H4 (cell line): ENCODE data around the gene DENND6B. TPM values are rescaled to one million over a fixed set of nuclear protein-coding genes. Genes with fewer than 3 reads are reported as not detected.
A peak's percentile ranks its signal among the peaks of the same experiment; 100 is the strongest.

Experiments
- DNase-seq: peaks from one replicate; pipeline ENCODE4 v3.0.0-alpha.2; 2015; ENCODE audit warnings: low spot score
- total RNA-seq: library from RNA; depleted of rRNA; stranded (reverse); fragments of >200 nt; shearing (Covaris generic); gene quantifications from 2 replicates; pipeline ENCODE4 v1.2.3, GENCODE V29; 2014

DENND6B gene
- total RNA-seq, 1 experiment from 2014 or later = 0.35 TPM

- no peak for DNase-seq
Observed at GRCh38 chr22:50303848-50304527, 22.8 kb downstream of the DENND6B start.

GRCh38 chr22:50303515-50303847 is 23.3 kb downstream of the DENND6B start:
- DNase-seq = no peak

DNA sequence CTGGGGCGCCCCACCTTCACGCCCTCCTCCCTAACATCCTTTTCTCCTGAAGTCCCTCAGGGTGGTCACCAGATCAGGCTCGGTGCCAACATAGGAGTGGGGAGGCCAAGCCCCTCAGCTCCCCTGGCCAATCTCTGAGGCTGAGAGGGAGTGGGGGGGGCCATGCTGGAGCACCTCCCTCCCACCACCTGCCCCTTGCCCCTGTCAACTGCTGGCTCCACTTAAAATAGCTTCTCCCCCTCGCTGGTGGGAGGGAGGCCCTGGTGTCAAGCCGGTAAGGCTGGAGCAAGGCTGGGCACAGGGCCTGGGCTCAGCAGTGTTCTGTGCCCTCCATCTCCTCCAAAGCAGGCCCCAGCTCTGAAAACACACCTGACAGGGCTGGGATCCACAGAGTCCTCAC is 24.2 kb downstream of the DENND6B start:
- no peak for DNase-seq

GRCh38 chr22:50302041-50302541 is 24.7 kb downstream of the DENND6B start:
- DNase-seq = no peak

- DNase-seq = no peak
Observed at GRCh38 chr22:50301581-50301991, 25.2 kb downstream of the DENND6B start.

DNA sequence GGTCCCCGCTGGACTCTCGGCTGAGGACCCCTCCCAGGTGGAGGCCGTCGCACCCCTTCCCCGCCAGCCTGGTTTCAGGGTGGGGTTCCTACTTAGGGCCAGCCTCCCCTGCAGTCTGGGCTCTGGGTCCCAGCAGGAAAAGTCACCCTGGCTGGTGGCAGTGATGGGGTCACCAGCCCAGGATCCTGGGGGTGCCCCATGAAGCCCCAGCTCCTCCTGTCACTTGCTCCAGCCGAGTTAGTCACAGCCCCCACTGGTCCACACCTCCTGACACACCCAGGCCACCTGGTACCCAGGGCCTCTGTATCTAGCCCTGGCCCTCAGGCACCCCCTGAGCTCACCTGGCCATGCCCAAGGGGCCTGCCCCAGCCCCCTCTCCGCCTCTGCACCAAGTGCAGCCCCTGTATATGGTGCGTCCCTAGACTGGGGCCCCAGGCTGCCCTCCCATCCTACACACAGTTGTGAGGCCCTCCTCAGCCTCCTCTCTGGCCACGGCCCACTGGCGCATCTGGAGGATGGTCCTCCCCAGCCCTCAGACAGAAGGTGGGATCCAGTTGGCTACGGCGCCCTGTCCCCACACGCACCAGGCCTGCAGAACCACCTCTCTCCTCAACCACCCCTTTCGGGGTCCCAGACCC is 26.1 kb downstream of the DENND6B start:
- no peak for DNase-seq

GRCh38 chr22:50299785-50300619 is 26.8 kb downstream of the DENND6B start:
- no peak for DNase-seq

- DNase-seq = no peak
Observed at GRCh38 chr22:50298937-50299784, 27.7 kb downstream of the DENND6B start.

DNA sequence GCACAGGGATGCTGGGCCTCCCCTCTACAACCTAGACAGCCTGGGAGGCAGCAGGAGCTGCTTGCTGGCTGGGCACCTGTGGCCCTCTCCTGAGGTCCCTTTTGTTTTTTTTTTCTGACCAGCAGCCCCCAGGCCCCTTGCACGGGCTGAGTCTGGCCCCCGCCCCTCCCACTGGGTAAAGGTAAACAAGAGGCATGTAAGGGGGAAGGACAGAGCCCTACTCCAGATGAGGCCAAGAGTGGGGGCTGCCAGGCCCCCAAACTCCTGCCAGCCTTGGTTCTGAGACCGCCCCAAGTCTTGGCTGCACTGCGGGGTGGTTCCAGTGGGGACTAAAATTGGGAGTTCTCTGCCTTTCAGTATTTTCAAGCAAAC is 28.6 kb downstream of the DENND6B start:
- no peak for DNase-seq

DNA sequence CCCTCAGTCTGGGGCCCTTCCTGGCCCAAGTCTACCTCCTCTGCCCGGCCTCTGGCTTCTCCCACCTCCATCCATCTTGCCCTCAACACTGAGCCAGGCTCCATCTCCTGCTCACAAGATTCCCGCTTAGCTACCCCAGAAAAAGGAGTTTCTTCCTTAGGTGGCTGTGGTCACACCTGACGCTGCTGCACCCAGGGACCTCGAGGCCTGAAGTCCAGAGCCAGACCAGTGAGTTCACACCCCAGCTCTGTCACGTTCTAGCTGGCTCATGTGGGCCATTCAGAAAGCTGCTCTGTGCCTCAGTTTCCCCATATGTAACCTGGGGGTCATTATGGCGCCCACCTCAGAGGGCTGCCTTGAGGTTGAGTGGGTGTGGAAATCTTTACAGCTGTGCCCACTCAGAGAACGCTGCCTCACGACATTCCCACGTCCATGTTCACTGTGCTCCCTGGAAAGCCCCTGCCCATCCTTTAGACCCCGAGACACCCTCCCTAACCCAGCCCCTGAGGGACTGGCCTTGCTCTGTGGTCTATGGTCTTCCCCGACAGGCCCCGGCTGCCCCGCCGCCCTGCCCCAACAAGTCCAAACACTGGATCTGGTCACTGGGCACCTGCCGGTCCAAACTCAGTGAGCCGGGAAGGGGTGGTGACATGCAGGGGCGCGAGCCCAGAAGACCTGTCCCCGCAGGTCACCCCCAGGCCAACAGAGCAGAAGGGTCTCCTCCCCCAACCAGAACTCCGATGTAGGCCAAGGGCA is 29.1 kb downstream of the DENND6B start:
- no peak for DNase-seq

GRCh38 chr22:50296658-50297490 is 29.9 kb downstream of the DENND6B start:
- no peak for DNase-seq

- DNase-seq = no peak
Observed at GRCh38 chr22:50294319-50294656, 32.5 kb downstream of the DENND6B start.

GRCh38 chr22:50293441-50294318 is 33.1 kb downstream of the DENND6B start:
- peak; percentile 56 for DNase-seq

DNA sequence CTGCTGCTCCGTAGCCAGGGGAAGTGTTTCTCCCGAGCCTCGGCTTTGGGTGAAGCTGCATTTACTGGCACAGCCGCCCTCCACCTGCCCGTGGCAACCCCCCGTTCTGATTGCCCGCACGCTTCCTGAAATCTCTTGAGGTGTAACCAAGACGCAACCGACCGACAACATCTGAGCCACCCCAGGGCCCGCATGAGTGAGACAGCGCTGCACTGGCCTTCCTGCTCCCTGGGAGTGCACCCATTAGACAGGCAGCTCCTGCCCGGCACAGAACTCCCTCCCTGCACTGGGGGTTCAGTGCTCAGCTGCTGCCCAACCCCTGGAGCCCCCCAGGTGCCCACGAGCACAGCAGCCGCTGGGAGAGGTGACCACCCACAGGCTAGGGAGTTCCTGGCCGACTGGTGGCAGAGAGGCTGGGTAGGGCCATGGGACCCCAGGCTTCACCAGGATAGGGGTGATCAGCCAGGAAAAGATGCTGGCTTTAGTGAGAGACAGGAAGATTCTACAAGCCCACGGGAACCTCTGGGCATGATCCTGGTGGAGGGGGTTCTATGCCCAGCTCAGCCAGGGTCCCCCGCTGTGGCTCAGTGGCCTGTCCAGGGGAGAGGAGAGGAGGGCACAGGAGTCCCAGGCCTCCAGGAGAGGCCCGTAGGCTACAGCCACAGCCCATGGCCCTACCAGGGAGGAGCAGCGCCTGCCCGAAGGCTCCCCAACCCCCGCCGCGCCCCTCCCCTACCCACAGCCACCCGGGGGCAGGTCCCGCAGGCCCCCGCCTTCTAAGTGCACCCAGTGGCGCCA is 34.0 kb downstream of the DENND6B start:
- no peak for DNase-seq

GRCh38 chr22:50289942-50290630 is 36.7 kb downstream of the DENND6B start:
- DNase-seq = no peak

GRCh38 chr22:50289151-50289941 is 37.5 kb downstream of the DENND6B start:
- DNase-seq = no peak

DNA sequence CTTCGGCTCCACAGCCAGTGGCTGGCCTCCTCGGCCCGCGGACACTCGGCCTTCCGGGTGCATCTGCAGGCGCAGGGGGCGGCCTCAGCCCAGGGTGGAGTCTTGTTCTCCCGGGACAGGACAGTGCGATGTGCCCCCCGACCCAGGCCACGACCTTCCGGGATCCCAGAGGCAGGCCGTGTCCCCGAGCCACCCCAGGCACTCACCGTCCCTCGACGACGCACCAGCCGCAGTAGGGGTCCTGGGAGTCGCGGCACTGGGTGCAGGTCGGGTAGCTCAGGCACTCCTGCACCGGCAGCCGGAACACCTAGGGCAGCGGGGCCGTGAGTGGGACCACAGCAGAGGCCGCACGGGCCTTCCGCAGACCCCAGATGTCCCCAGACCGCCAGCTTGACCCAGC is 39.1 kb downstream of the DENND6B start:
- no peak for DNase-seq
